ENCODE data around the gene ZNF273. TPM values are rescaled to one million over a fixed set of nuclear protein-coding genes. Genes with fewer than 3 reads are reported as not detected.

ZNF273 gene
- polyA plus RNA-seq, 1 of the 3 experiments (the other 2 are of a cell fraction) = 2.3 TPM

- peak; percentile 9 for DNase-seq
- Histone ChIP-seq H3K9ac (no peak overlapping the region), H3F3A (replicated peaks; ENCODE audit: insufficient read depth) (no peaks in the 10 kb centered on the region), H3K9me2 (no peaks in the 10 kb centered on the region), H3K27me3 (ENCODE audit: insufficient read depth) (peaks cover 9% of the 10 kb centered on the region; the same call in 1 of the 2 replicates), H3K36me3 (replicated peaks in 1 of 2; ENCODE audit: control insufficient read depth in 1 of 2, insufficient read depth in 2 of 2, low read length in 1 of 2) (no peaks in the 10 kb centered on the region), H3K9me3 (no peaks in the 10 kb centered on the region), H3K79me2 (ENCODE audit: insufficient read depth) (no peaks in the 10 kb centered on the region), H3K27ac (ENCODE audit: low read depth in 2 of 2, low read length in 1 of 2) (no peak overlapping the region), H2AFZ (ENCODE audit: low read depth) (no peak overlapping the region), H3K4me2 (no peak overlapping the region), H3K4me3 (ENCODE audit: low read depth in 2 of 2, low read length in 1 of 2) (peak overlapping the region in 1 of 2 experiments; percentile 19; a peak in 1 of 4 replicates), H4K20me1 (ENCODE audit: insufficient read depth) (no peaks in the 10 kb centered on the region), H3K4me1 (ENCODE audit: control insufficient read depth in 1 of 2, insufficient read depth in 2 of 2, low read depth in 1 of 2, low read length in 1 of 2) (peaks cover 0 to 6% of the 10 kb centered on the region in 2 experiments; a peak in 1 of 4 replicates)
- CTCF ChIA-PET = no interaction called here
- TF ChIP-seq CHD2 (IDR thresholded peaks at IDR 0.05; ENCODE audit: low read length, partially characterized antibody) (no peak), NFIC (IDR thresholded peaks at IDR 0.05; ENCODE audit: borderline replicate concordance) (peak; percentile 70)
- TF ChIP-seq, protein P1, sequence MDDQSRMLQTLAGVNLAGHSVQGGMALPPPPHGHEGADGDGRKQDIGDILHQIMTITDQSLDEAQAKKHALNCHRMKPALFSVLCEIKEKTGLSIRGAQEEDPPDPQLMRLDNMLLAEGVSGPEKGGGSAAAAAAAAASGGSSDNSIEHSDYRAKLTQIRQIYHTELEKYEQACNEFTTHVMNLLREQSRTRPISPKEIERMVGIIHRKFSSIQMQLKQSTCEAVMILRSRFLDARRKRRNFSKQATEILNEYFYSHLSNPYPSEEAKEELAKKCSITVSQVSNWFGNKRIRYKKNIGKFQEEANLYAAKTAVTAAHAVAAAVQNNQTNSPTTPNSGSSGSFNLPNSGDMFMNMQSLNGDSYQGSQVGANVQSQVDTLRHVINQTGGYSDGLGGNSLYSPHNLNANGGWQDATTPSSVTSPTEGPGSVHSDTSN (IDR thresholded peaks at IDR 0.05) = no peak
- 25% methylated on average over 10 of the region's 10 CpGs for WGBS (ENCODE audit: low lambda C conversion rate)
- POLR2A ChIA-PET = no interaction called here
Measured at GRCh38 chr7:64874114-64874513, 29.0 kb upstream of the ZNF273 start.

- H3K9ac ChIP-seq = no peak overlapping the region
- no peaks in the 10 kb centered on the region for H3K9me2 ChIP-seq
- H3K4me1 ChIP-seq (ENCODE audit: control insufficient read depth in 1 of 2, insufficient read depth in 2 of 2, low read depth in 1 of 2, low read length in 1 of 2) = peaks cover 0 to 6% of the 10 kb centered on the region in 2 experiments; a peak in 1 of 4 replicates
- no peaks in the 10 kb centered on the region for H3K79me2 ChIP-seq (ENCODE audit: insufficient read depth)
- no peak overlapping the region for H2AFZ ChIP-seq (ENCODE audit: low read depth)
- no peaks in the 10 kb centered on the region for H3K36me3 ChIP-seq (replicated peaks in 1 of 2; ENCODE audit: control insufficient read depth in 1 of 2, insufficient read depth in 2 of 2, low read length in 1 of 2)
- no peak overlapping the region for H3K4me3 ChIP-seq (ENCODE audit: low read depth in 2 of 2, low read length in 1 of 2)
- H3K9me3 ChIP-seq = no peaks in the 10 kb centered on the region
- no peak overlapping the region for H3K4me2 ChIP-seq
- ChIA-PET CTCF (no interaction called here), POLR2A (no interaction called here)
- no peaks in the 10 kb centered on the region for H3F3A ChIP-seq (replicated peaks; ENCODE audit: insufficient read depth)
- H3K27ac ChIP-seq (ENCODE audit: low read depth in 2 of 2, low read length in 1 of 2) = no peak overlapping the region
- peaks cover 9% of the 10 kb centered on the region; the same call in 1 of the 2 replicates for H3K27me3 ChIP-seq (ENCODE audit: insufficient read depth)
- TF ChIP-seq NFIC (IDR thresholded peaks at IDR 0.05; ENCODE audit: borderline replicate concordance) (no peak), YY1 (IDR thresholded peaks at IDR 0.05; ENCODE audit: low read depth) (no peak), NRF1 (IDR thresholded peaks at IDR 0.05; ENCODE audit: low read depth, low read length) (no peak), RCOR1 (IDR thresholded peaks at IDR 0.05; ENCODE audit: low read length) (no peak), RFX5 (IDR thresholded peaks at IDR 0.05; ENCODE audit: low read length) (no peak), RAD21 (IDR thresholded peaks at IDR 0.05; ENCODE audit: low read length) (no peak), SIN3A (IDR thresholded peaks at IDR 0.05; ENCODE audit: borderline replicate concordance, low read depth, low read length) (no peak), EZH2phosphoT487 (IDR thresholded peaks at IDR 0.05; ENCODE audit: borderline replicate concordance, low read depth) (no peak), USF2 (IDR thresholded peaks at IDR 0.05; ENCODE audit: borderline replicate concordance, low read depth, low read length) (no peak), TEAD4 (IDR thresholded peaks at IDR 0.05; ENCODE audit: borderline replicate concordance, insufficient read depth) (no peak), CTCF (IDR thresholded peaks at IDR 0.05) (no peak), GABPA (IDR thresholded peaks at IDR 0.05; ENCODE audit: low read depth) (no peak), MXI1 (IDR thresholded peaks at IDR 0.05; ENCODE audit: low read depth, low read length) (no peak)
- TF ChIP-seq, protein P2, sequence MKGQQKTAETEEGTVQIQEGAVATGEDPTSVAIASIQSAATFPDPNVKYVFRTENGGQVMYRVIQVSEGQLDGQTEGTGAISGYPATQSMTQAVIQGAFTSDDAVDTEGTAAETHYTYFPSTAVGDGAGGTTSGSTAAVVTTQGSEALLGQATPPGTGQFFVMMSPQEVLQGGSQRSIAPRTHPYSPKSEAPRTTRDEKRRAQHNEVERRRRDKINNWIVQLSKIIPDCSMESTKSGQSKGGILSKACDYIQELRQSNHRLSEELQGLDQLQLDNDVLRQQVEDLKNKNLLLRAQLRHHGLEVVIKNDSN (IDR thresholded peaks at IDR 0.05; ENCODE audit: borderline replicate concordance, low read depth) = no peak
- TF ChIP-seq, protein P3, sequence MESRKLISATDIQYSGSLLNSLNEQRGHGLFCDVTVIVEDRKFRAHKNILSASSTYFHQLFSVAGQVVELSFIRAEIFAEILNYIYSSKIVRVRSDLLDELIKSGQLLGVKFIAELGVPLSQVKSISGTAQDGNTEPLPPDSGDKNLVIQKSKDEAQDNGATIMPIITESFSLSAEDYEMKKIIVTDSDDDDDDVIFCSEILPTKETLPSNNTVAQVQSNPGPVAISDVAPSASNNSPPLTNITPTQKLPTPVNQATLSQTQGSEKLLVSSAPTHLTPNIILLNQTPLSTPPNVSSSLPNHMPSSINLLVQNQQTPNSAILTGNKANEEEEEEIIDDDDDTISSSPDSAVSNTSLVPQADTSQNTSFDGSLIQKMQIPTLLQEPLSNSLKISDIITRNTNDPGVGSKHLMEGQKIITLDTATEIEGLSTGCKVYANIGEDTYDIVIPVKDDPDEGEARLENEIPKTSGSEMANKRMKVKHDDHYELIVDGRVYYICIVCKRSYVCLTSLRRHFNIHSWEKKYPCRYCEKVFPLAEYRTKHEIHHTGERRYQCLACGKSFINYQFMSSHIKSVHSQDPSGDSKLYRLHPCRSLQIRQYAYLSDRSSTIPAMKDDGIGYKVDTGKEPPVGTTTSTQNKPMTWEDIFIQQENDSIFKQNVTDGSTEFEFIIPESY (IDR thresholded peaks at IDR 0.05; ENCODE audit: borderline replicate concordance, low read depth) = no peak
- H4K20me1 ChIP-seq (ENCODE audit: insufficient read depth) = no peaks in the 10 kb centered on the region
- peak; percentile 13 for DNase-seq
- 63% methylated on average over 20 of the region's 23 CpGs for WGBS (ENCODE audit: low lambda C conversion rate)
Measured at GRCh38 chr7:64874562-64875250, 28.4 kb upstream of the ZNF273 start.

All from SK-N-SH (cell line).